Measurements from ENCODE around the gene ADCY5.

The ADCY5 gene

GRCh38 chr3:123236902-123237301, 212.0 kb downstream of the ADCY5 start:
- DNase-seq = no peak

All from NCI-H774 (cell line).